Activated B cell treated with CpG ODN at 0.5 μM for 24 hours (primary cell): ENCODE data around the gene TMEM141. TPM values are rescaled to one million over a fixed set of nuclear protein-coding genes. Genes with fewer than 3 reads are reported as not detected.

Source experiments
- ATAC-seq: fragments of 200-7000 bp; cut with Tn5 transposase; one replicate; pipeline ENCODE4 v1.10.0; 2021; ENCODE audit warnings: low read depth, mild to moderate bottlenecking, moderate library complexity
- CTCF ChIA-PET: fragments of 350-600 bp; sonication (Branson Sonifier 250); formaldehyde crosslinking; loops from one replicate; lab custom pipeline; 2021; ENCODE audit warnings: antibody characterized with exemption; lab: Charles Lee
- POLR2A ChIA-PET: fragments of 350-600 bp; sonication (Branson Sonifier 250); formaldehyde crosslinking; loops from one replicate; lab custom pipeline; 2021; ENCODE audit warnings: antibody characterized with exemption; lab: Charles Lee
- DNase-seq: peaks from one replicate; pipeline ENCODE4 v3.0.0; 2022
- H3K27ac Mint-ChIP-seq: one replicate; pipeline ENCODE4 v1.8.0; 2020; ENCODE audit warnings: mixed read lengths
- H3K27me3 Mint-ChIP-seq: one replicate; pipeline ENCODE4 v1.8.0; 2021; ENCODE audit warnings: mixed read lengths
- H3K36me3 Mint-ChIP-seq: one replicate; pipeline ENCODE4 v1.8.0; 2021; ENCODE audit warnings: low read depth, mixed read lengths
- H3K4me1 Mint-ChIP-seq: one replicate; pipeline ENCODE4 v1.8.0; 2021; ENCODE audit warnings: mixed read lengths
- H3K4me3 Mint-ChIP-seq: one replicate; pipeline ENCODE4 v1.8.0; 2020; ENCODE audit warnings: mild to moderate bottlenecking, mixed read lengths
- H3K9me3 Mint-ChIP-seq: one replicate; pipeline ENCODE4 v1.8.0; 2020; ENCODE audit warnings: mixed read lengths
- CTCF ChIP-seq: fragments of 200-600 bp; IDR thresholded peaks from one replicate; pipeline ENCODE4 v1.8.0; 2022; ENCODE audit warnings: antibody characterized with exemption, mild to moderate bottlenecking
- intact Hi-C: fragments of 100-400 bp; cut with micrococcal nuclease; formaldehyde crosslinking; loops from one replicate; pipeline ENCODE4 v1.15.1; 2024
- total RNA-seq: library from RNA; stranded (reverse); gene quantifications from 2 replicates; pipeline ENCODE4 v1.2.3, GENCODE V29; 2022

Gene TMEM141
- total RNA-seq, 1 donor from 2014 or later = 34.9 TPM

DNA sequence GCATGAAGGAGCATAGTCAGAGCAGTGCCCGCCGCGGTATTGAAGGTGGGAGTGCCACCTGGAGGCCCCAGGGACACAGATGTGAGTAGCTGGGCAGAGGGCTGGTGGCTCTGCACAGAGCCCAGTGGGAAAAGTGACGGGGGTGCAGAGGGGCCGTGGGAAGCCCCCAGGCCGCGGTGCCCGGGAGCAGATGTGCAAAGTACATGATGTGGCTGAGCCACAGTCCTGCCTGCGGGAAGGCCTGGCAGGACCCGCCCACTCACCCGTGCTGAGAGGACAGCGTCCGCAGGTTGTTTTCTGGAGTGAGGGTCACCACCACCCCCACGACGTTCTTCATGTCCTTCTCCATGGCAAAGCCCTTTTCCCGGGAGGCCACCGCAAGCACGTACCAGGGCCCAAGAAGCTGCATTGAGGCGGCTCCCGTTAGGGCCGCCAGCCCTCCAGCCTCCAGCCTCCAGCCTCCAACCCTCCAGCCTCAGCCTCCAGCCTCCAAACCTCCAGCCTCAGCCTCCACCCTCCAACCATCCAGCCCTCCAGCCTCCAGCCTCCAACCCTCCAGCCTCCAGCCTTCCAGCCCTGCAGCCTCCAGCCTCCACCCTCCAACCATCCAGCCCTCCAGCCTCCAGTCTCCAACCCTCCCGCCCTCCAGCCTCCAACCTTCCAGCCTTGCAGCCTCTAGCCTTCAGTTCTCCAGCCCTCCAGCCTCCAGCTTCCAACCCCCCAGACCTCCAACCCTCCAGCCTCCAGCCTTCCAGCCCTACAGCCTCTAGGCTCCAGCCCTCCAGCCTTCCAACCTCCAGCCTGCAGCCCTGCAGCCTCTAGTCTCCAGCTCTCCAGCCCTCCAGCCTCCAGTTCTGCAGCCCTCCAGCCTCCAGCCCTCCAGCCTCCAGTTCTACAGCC, 43.7 kb upstream of the TMEM141 start:
- H3K27ac Mint-ChIP-seq = no peak overlapping the region
- no peak overlapping the region for H3K4me3 Mint-ChIP-seq
- CTCF ChIA-PET = no interaction called here
- peaks cover 57% of the 10 kb centered on the region for H3K4me1 Mint-ChIP-seq
- ATAC-seq (no peak), DNase-seq (no peak)
- intact Hi-C loops = no loop called here
- H3K36me3 Mint-ChIP-seq = peaks cover 3% of the 10 kb centered on the region
- no peaks in the 10 kb centered on the region for H3K27me3 Mint-ChIP-seq
- POLR2A ChIA-PET = interaction anchor here (0.7 to 7.6 kb wide), 3 partner anchors 11 to 24 kb away, joined by 3 to 112 read pairs (median 37); partner anchors contain the start of gene LCN8
- H3K9me3 Mint-ChIP-seq = peaks cover 7% of the 10 kb centered on the region
- TF ChIP-seq CTCF = no peak

- Mint-ChIP-seq H3K27ac (peak within 1 kb of the TSS; percentile 91), H3K36me3 (peaks cover 6% of the 10 kb centered on the region), H3K4me3 (peak within 1 kb of the TSS; percentile 44), H3K4me1 (peaks cover 53% of the 10 kb centered on the region), H3K9me3 (peaks cover 10% of the 10 kb centered on the region), H3K27me3 (no peaks in the 10 kb centered on the region)
- DNase-seq (no peak), ATAC-seq (no peak)
- no peak for TF ChIP-seq CTCF
- intact Hi-C loops = no loop called here
- ChIA-PET CTCF (no interaction called here), POLR2A (interaction anchor here (4.0 to 7.6 kb wide), 2 partner anchors 10 to 19 kb away, joined by 37 to 112 read pairs; partner anchors contain the start of gene LCN8)
These were observed 42.9 kb upstream of the TMEM141 start, which contains the start of gene LCN6 for GRCh38 chr9:136748201-136748600. Gene LCN6 (minus strand): TSS chr9:136748525. CDS start chr9:136748483, 42 bp downstream.

- H3K9me3 Mint-ChIP-seq = peaks cover 10% of the 10 kb centered on the region
These were observed 42.2 kb upstream of the TMEM141 start for GRCh38 chr9:136748666-136749611.

DNA sequence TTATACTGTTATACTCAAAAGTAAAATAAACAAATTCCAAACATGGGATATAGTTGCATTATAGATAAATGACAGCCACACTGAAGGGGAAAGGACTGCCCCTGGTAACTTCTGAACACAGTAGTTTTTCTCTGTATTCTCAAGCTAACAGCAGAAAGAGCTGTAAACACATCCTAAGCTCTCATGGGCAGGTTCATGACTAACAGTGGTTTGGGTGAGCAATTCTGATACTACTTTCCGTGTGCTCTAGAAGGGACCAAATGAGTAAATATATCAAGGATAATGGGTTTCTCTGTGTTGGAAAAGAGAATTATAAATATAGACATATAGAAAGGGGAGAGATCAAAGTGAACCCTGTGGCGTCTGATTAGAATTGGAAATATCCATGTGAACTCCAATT, 40.6 kb upstream of the TMEM141 start:
- CTCF ChIA-PET = no interaction called here
- Mint-ChIP-seq H3K27ac (peak overlapping the region; percentile 91), H3K9me3 (peaks cover 12% of the 10 kb centered on the region), H3K4me3 (peak overlapping the region; percentile 67), H3K4me1 (peaks cover 49% of the 10 kb centered on the region), H3K27me3 (no peaks in the 10 kb centered on the region), H3K36me3 (peaks cover 9% of the 10 kb centered on the region)
- intact Hi-C loops = no loop called here
- POLR2A ChIA-PET = interaction anchor here (0.9 to 7.6 kb wide), 8 partner anchors 8 to 450 kb away, joined by 3 to 112 read pairs (median 8); partner anchors contain the start of genes LCN8 and TPRN
- no peak for TF ChIP-seq CTCF
- peak; percentile 16 for ATAC-seq
- no peak for DNase-seq

More at GRCh38 chr9:136748666-136749611, 42.2 kb upstream of the TMEM141 start:
- ChIA-PET POLR2A (interaction anchor here (0.5 to 7.6 kb wide), 7 partner anchors 9 to 286 kb away, joined by 3 to 112 read pairs (median 6); partner anchors contain the start of gene LCN8), CTCF (interaction anchor here (0.9 to 1.6 kb wide), 4 partner anchors 9 to 22 kb away, joined by 3 to 5 read pairs (median 4); partner anchors contain the start of gene LCN8)
- Mint-ChIP-seq H3K27me3 (no peaks in the 10 kb centered on the region), H3K4me3 (peak overlapping the region; percentile 44), H3K36me3 (peaks cover 6% of the 10 kb centered on the region), H3K27ac (peak overlapping the region; percentile 91), H3K4me1 (peaks cover 46% of the 10 kb centered on the region)
- DNase-seq = no peak
- intact Hi-C loops = loop anchor here (1.0 kb wide), 3 partner anchors 8 to 21 kb away; no protein-coding TSS in a partner anchor
- ATAC-seq = peak; percentile 14
- TF ChIP-seq CTCF = no peak
